ENCODE measurements around the gene DBNDD1. TPM values are rescaled to one million over a fixed set of nuclear protein-coding genes. Genes with fewer than 3 reads are reported as not detected.

The DBNDD1 gene
- total and polyA plus RNA-seq, 9 donors, result 0.97 to 6.2 (median 2.1) TPM

DNA sequence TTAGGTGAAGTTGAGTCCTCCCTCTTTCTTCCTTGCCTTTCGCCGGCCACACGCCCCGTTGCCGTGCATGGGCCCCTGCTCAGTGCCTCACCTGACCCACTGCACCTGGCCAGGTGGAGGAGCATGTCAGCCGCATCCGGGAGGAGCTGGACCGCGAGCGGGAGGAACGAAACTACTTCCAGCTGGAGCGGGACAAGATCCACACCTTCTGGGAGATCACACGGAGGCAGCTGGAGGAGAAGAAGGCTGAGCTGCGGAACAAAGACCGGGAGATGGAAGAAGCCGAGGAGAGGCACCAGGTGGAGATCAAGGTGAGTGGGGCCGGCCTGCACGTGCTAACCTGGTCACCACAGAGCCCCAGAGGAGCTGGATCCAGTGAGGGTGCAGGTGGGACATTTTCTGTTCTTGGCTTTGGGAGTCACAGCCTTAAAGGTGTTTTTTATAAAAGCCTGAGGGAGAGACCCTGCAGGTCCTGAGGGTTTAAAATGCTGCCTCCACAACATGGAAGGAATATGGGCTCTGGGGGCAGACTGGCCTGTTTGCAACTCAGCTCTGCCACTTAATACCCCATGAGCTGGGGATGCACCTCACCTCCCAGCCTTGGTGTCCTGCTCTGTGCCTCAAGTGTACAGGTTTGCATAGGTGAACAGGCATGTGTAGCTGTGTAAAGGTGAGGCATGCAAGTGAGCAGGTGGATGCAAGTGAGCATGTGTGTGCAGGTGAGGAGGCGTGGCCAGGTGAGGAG, 12.1 kb upstream of the DBNDD1 start:
- intact Hi-C loops (cut with DNase I), result no loop called here
- no peak overlapping the region for H3K27ac ChIP-seq
- H3K4me1 ChIP-seq (ENCODE audit: insufficient read depth), result no peaks in the 10 kb centered on the region
- no peak overlapping the region for H3K4me3 ChIP-seq
- 89 to 91% (median 91%) methylated on average over 19 of the region's 19 CpGs for WGBS, 3 donors
- H3K36me3 ChIP-seq, result no peaks in the 10 kb centered on the region
- TF ChIP-seq EP300 (IDR thresholded peaks at IDR 0.05) (no peak), POLR2A (IDR thresholded peaks at IDR 0.05) (no peak)
- TF ChIP-seq, protein P1, sequence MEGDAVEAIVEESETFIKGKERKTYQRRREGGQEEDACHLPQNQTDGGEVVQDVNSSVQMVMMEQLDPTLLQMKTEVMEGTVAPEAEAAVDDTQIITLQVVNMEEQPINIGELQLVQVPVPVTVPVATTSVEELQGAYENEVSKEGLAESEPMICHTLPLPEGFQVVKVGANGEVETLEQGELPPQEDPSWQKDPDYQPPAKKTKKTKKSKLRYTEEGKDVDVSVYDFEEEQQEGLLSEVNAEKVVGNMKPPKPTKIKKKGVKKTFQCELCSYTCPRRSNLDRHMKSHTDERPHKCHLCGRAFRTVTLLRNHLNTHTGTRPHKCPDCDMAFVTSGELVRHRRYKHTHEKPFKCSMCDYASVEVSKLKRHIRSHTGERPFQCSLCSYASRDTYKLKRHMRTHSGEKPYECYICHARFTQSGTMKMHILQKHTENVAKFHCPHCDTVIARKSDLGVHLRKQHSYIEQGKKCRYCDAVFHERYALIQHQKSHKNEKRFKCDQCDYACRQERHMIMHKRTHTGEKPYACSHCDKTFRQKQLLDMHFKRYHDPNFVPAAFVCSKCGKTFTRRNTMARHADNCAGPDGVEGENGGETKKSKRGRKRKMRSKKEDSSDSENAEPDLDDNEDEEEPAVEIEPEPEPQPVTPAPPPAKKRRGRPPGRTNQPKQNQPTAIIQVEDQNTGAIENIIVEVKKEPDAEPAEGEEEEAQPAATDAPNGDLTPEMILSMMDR (IDR thresholded peaks at IDR 0.05), result no peak
- no peaks in the 10 kb centered on the region for H3K27me3 ChIP-seq
- DNase-seq, result no peak
- H3K9me3 ChIP-seq, result no peaks in the 10 kb centered on the region

DNA sequence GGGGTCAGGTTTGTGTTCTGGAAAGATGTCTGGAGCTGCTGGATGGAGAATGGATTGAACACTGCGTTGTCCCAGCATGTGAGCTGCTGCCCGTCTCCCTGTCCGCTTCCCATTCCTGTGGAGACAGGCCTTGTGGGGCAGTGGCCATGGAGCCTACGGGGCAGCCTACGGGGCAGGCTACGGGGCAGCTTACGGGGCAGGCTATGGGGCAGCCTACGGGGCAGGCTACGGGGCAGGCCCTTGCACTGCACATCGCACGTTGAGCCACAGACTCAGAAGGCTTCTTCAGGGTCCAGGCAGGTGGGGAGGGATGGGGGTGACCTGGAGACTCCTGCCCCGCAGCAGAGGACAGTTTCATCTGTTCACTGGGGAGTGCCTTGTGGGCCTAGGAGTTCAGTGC, 9.7 kb upstream of the DBNDD1 start:
- Histone ChIP-seq H3K27ac (no peak overlapping the region), H3K36me3 (no peaks in the 10 kb centered on the region), H3K4me1 (ENCODE audit: insufficient read depth) (no peaks in the 10 kb centered on the region), H3K9me3 (no peaks in the 10 kb centered on the region), H3K27me3 (no peaks in the 10 kb centered on the region), H3K4me3 (no peak overlapping the region)
- WGBS, 3 donors, result 91 to 94% (median 91%) methylated on average over 12 of the region's 12 CpGs
- intact Hi-C loops (cut with DNase I), result no loop called here
- DNase-seq, result no peak
- no peak for TF ChIP-seq POLR2A (IDR thresholded peaks at IDR 0.05)
- TF ChIP-seq EP300 (IDR thresholded peaks at IDR 0.05), result no peak
- TF ChIP-seq, protein P1 (IDR thresholded peaks at IDR 0.05), result no peak

DNA sequence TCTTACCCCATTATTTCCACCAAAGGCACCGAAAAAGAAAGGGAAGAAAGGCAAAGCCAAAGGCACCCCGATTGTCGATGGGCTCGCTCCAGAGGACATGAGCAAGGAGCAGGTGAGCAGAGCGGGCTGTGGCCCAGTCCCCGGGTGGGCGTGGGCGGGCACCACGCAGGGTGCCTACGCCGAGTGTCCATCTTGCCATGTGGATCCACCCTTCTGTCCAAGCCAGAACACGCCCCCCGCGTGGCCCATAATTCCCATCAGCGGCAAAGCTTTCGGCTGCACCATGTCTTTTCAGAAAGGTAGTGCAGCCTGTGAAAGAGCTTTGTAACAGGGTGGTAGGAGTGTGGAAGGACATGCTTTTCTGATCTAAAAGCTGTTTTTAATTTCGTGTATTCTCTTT, 8.4 kb upstream of the DBNDD1 start:
- TF ChIP-seq EP300 (IDR thresholded peaks at IDR 0.05), result no peak
- TF ChIP-seq POLR2A (IDR thresholded peaks at IDR 0.05), result no peak
- TF ChIP-seq, protein P1 (IDR thresholded peaks at IDR 0.05), result no peak
- DNase-seq, result no peak
- 92 to 94% (median 93%) methylated on average over 17 of the region's 17 CpGs for WGBS, 3 donors
- H3K4me1 ChIP-seq (ENCODE audit: insufficient read depth), result peaks cover 3% of the 10 kb centered on the region
- H3K36me3 ChIP-seq, result no peaks in the 10 kb centered on the region
- intact Hi-C loops (cut with DNase I), result no loop called here
- no peaks in the 10 kb centered on the region for H3K27me3 ChIP-seq
- H3K27ac ChIP-seq, result no peak overlapping the region
- no peak overlapping the region for H3K4me3 ChIP-seq
- H3K9me3 ChIP-seq, result no peaks in the 10 kb centered on the region

DNA sequence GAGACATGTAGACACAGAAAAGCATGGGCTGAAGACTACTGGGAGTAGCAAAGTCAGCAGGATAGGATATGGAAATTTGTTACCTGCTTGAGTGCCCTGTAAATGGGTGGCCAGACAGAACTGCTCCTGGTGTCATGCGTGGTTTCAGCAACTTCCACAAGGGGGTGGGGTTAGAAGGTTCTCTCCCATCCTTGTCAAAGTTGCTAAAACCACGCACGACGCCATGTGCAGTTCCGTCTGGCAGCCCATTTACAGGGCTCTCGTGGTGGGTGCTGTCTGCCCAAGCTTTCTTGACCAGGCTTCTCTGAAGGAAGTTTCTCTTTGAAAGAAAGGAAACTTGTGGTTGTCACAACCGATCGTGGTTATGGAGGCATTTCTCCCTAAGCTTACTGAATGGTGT, 6.9 kb upstream of the DBNDD1 start:
- Histone ChIP-seq H3K36me3 (no peaks in the 10 kb centered on the region), H3K9me3 (no peaks in the 10 kb centered on the region), H3K27ac (no peak overlapping the region), H3K4me1 (ENCODE audit: insufficient read depth) (peaks cover 5% of the 10 kb centered on the region), H3K27me3 (no peaks in the 10 kb centered on the region), H3K4me3 (no peak overlapping the region)
- intact Hi-C loops (cut with DNase I), result no loop called here
- DNase-seq, result no peak
- TF ChIP-seq EP300 (IDR thresholded peaks at IDR 0.05) (no peak), POLR2A (IDR thresholded peaks at IDR 0.05) (no peak)
- TF ChIP-seq, protein P1 (IDR thresholded peaks at IDR 0.05), result no peak
- WGBS, 3 donors, result 85 to 87% (median 86%) methylated on average over 8 of the region's 8 CpGs

All from ovary (tissue), 9 donors.